GM18868 (cell line): Measurements from ENCODE around the gene CDK10.
A peak's percentile ranks its signal among the peaks of the same experiment; 100 is the strongest.
"Not testable (repeated sequence)": the region's sequence is repeated elsewhere in the genome, so short reads cannot be mapped to it uniquely, and the experiment has no call there.

Experiments used
- ATAC-seq: cut with Tn5 transposase; IDR thresholded peaks from one replicate; pipeline ENCODE4 v1.9.1; 2021; ENCODE audit warnings: mild to moderate bottlenecking, moderate library complexity; ENCODE audit not compliant: unreplicated experiment

The CDK10 gene

GRCh38 chr16:89686520-89687091, at the start of gene CDK10:
TSS of gene CDK10 (plus strand) at chr16:89686689. CDS start at chr16:89686711, 22 bp downstream.
- peak; percentile 80 for ATAC-seq

GRCh38 chr16:89637379-89637778, 49.1 kb upstream of the CDK10 start:
- ATAC-seq, result no peak

DNA sequence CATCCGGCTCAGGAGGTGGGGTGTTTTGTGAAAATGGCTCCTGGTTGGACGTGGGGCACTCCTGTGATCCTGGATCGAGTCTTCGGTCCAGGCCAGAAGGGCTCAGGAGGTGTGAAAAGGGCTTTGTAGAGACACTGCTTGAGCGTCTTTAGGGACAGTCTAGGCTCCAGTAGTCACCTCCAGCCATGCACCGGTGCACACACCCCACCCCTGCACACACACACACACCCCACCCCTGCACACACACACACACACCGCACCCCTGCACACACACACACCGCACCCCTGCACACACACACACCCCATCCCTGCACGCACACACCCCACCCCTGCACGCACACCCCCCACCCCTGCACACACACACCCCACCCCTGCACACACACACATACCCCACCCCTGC, 48.0 kb upstream of the CDK10 start:
- ATAC-seq, result no peak

DNA sequence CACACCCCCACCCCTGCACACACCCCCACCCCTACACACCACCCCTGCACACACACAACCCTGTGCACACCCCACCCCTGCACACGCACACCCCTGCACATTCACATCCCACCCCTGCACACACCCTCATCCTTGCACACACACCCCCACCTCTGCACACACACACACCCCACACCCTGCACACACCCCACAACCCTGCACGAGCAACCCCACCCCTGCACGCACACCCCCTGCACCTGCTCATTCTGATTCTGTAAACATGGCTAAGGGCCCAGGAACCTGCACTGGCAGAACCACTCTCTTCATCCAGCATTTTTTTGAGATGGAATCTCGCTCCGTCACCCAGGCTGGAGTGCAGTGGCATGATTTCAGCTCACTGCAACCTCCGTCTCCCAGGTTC, 47.1 kb upstream of the CDK10 start:
- no peak for ATAC-seq

- no peak for ATAC-seq
Measured at GRCh38 chr16:89641458-89642119, 44.9 kb upstream of the CDK10 start.

- ATAC-seq, result no peak
Measured at GRCh38 chr16:89642574-89642973, 43.9 kb upstream of the CDK10 start.

- no peak for ATAC-seq
Measured at GRCh38 chr16:89643769-89644300, 42.7 kb upstream of the CDK10 start.

DNA sequence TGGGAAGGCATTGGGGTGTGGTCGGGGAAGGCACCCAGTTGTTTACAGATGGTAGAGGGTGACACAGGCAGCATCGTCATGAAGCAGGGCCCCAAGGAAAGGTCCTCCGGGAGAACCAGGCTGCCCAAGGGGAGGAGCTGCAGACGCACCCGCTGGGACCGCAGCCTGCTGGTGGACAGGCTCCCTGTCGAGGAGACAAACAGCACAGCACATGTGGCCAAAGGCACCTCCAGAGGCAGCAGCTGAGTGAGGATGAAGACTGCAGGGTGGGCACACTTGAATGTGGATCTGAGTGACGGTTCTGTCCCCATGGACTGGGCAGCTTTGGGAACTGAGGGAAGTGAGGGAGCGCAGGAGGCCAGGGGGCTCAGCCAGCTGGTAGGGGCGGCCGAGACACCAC, 41.4 kb upstream of the CDK10 start:
- ATAC-seq, result no peak

DNA sequence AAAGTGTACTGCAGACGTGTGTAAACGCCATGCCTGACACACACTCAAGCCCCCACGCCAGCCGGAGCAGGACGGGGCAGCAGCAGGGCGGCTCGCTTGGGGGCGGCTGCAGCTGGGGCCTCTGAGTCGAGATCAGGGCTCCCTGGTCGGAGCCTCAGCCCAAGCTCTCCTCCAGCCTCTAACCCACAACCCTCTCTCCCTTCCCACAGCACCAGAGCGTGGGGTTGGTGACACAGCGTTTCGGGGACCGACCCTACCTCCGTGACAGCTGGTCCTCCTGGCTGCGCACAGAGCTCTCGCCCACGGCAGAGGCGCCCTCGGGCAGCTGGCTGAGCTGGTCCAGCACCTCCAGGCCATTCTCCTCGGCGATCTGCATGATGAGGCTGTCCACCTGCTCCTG, 40.2 kb upstream of the CDK10 start:
- no peak for ATAC-seq

- no peak for ATAC-seq
Measured at GRCh38 chr16:89646906-89647305, 39.6 kb upstream of the CDK10 start.

DNA sequence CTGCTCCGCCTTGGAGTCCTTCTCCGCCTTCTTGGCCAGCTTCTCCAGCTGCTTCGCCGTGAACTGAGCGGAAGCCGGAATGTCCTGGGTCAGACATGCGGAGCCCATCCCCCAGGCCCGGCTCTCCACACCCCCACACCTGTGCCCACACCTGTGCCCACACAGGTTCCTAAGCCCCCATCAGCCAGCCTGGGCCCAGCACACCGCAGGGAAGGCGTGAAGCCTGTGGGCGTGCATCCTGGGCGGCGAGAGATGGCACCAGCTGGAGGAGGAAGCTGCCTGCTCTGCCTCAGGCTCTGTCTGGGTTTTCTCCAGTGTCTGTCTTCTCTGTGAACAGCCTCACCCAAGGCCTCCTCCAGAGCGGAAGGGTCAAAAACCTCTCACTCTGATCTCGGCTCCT, 34.9 kb upstream of the CDK10 start:
- ATAC-seq, result no peak

DNA sequence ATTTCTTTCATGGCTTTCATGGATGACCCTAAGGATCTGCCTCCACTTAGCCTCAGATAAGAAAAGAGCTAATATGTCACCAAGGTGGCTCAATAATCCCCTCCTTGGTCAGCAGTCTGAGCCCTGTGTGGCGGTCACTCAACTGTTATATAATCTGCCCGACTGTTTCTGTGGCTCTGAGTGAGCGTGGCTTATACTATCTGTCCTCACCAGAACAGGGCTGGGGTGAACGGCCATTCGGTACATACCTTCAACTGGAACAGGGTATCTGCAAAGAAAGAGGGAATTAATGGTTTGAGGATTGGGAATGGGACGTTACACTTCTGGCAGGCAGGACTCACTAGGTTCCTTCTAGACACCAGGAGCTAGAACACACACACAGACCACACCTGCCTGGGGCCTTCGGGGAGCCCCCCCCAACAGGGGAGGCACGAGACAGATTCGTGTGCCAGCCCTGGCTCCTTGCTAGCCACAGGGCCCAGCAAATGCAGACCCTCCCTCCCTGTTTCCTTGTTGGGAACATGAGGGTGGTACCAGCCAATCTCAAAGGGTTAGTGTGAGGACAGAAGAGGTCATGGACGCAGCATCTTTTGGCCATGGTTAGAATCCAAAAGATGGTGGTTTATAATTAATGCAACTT, 32.7 kb upstream of the CDK10 start:
- ATAC-seq, result no peak

DNA sequence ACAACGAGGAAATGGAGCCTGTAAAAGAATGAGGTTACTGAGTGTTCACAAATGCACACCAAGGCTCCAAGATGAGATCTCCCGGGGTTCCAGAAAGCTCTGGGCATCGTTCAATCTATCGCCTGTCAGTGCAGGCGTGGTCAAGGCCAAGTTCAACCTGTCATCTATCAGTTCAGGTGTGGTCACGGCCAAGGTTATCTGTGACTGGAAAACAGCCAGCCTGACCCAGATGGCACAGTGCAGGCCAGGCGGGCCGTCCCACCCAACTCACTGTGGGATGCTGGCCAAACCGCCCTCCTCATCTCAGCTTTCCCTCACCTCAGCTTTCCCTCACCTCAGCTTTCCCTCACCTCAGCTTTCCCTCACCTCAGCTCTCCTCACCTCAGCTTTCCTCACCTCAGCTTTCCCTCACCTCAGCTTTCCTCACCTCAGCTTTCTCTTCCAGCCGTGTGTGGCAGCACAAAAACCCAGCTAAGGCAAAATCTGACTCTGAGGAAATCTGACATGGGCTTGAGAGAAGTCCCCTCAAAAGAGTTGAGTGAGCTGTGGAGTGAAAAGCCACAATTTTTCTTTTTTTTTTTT, 31.3 kb upstream of the CDK10 start:
- ATAC-seq, result no peak

GRCh38 chr16:89656435-89657121, 29.9 kb upstream of the CDK10 start:
- no peak for ATAC-seq

DNA sequence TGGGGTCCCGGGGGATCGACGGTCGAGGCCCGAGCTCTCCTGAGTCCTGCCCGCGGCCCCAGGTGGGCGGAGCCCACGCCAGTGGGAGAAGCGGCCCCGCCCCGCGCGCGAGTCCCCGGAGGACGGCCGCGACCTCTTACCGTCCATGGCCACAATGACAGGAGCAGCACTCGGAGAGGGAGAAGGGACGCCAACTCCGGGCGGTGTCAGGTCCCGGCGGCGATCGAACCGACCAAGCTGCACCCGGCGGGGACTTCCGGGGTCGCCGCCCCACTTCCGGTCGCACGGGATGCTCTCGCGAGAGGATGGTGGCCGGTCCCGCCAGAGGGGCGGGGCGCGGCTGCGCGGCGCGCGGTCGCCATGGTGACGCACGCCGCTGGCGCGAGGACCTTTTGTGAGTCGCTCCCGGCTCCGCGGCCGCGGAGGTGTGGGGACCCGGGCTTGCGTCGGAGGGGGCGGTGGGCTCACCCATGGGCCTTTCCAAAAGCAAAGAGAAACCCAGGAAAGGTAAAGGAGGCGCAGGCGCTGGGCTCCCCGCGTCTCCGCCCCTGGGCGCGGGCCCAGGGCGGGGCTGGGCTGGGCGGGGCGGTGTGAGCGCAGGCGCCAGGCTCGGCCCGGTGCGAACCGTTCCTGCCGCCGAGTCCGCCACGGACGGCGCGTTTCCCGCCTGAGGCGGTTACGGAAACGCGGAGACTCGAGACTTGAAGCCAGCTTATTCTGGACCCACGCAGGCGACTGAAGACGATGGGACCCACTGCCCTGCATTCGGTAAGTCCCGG, 28.9 kb upstream of the CDK10 start, which contains the start of the genes CHMP1A and SPATA33:
Gene CHMP1A, minus strand, starts transcription at position 267 of the 779 bp plus-strand sequence. Its CDS starts 120 bp downstream, at position 147.
Gene SPATA33, plus strand, starts transcription at position 395 of the 779 bp plus-strand sequence. Its CDS starts 76 bp downstream, at position 471.
- ATAC-seq, result peak; percentile 87

DNA sequence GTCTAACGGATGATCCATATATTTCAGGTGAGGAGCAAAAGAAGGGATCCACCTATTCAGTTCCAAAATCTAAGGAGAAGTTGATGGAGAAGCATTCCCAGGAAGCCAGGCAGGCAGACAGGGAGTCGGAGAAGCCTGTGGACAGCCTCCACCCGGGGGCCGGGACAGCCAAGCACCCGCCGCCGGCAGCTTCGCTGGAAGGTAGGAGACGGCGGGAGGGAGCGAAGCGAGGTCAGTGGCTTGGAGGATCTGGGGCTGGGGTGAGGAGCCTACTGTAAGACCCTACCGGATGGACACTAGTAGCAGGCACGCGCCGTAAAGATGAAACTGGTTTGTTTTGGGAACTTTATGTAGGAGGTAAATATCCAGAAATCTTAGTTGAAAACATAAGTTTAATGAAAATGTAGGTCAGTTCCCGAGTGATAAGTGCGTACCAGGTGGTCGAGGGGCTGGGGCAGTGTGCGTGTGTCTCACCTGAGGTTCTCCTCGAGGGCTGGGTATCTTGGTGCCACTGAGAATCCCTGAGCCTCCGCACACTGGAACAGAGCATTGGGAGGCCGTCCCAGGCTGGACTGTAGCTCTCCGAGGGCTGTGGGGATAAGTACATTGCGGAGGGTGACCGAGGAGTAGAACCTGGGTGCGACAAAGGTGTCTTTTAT, 28.1 kb upstream of the CDK10 start:
- no peak for ATAC-seq

DNA sequence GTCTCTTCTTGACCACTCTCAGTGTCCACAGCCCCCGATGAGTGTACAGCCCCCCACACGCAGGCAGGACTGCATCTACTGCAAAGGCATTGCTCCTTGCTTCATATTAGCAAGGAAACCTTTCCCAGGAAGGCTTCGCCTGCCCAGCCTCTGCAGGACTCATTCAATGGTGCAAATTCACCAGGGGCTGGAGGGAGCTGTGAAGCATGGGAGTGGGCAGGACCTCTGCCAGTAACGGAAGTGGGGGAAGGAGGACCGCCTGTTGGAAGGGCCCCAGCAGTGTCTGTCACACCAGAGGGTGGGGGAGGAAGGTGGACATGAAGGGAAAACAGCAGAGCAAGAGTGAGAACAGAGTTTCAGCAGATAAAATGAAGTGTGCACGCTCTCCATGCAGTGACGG, 26.3 kb upstream of the CDK10 start:
- no peak for ATAC-seq

GRCh38 chr16:89661215-89661614, 25.3 kb upstream of the CDK10 start:
- no peak for ATAC-seq

- ATAC-seq, result not testable (repeated sequence)
Measured at GRCh38 chr16:89664238-89664637, 22.3 kb upstream of the CDK10 start.

DNA sequence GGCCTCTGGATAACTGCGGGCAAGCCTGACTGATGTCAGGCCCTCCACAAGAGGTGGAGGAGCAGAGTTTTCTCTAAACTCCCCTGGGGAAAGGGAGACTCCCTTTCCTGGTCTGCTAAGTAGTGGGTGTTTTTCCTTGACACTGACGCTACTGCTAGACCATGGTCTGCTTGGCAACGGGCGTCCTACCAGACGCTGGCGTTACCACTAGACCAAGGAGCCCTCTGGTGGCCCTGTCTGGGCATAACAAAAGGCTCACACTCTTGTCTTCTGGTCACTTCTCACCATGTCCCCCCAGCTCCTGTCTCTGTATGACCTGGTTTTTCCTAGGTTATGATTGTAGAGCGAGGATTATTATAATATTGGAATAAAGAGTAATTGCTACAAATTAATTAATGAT, 19.5 kb upstream of the CDK10 start:
- ATAC-seq, result not testable (repeated sequence)
